ENCODE data around the gene SLC22A23. TPM values are rescaled to one million over a fixed set of nuclear protein-coding genes. Genes with fewer than 3 reads are reported as not detected.

SLC22A23 gene
- total RNA-seq, 6 donors from 2014 or later: 18.2 to 73.1 (median 28.3) TPM

DNA sequence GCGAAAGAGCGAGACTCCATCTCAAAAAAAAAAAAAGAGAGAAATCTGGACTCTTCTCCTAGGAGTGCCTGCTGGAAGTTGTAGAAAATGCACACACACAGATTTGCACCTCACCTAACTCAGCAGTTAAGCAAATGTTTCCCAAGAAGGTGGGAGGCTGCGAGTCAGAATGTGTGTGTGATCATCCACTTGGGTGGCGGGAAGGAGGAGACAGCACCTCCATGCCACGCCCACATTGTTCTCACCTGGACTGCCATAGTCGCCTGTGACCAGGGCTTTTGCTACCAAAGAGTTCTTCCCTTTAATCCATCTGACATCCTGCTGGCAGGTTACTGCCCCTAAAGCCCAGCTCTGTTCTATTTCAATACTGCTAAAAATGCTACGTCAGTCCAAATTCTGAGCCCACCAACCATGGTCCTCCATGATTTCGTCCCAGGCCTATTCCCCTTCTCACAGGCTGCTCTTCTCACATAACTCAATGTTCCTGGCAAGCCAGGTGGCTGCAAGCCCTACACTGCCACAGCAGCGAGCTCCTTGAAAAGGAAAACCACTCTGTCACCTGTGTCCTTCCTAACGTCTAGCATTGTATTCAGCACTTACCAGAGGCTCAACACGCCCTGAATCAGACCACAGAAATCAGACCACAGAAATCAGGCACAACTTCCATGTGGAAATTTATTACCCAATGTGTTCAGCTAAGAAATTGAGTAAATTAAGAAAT, 120.6 kb downstream of the SLC22A23 start:
- DNase-seq: no peak
- no peaks in the 10 kb centered on the region for H3K36me3 ChIP-seq
- no peak overlapping the region for H3K27ac ChIP-seq
- TF ChIP-seq POLR2AphosphoS5 (IDR thresholded peaks at IDR 0.05) (no peak), EP300 (IDR thresholded peaks at IDR 0.05) (no peak), POLR2A (IDR thresholded peaks at IDR 0.05) (no peak)
- TF ChIP-seq, protein P1, sequence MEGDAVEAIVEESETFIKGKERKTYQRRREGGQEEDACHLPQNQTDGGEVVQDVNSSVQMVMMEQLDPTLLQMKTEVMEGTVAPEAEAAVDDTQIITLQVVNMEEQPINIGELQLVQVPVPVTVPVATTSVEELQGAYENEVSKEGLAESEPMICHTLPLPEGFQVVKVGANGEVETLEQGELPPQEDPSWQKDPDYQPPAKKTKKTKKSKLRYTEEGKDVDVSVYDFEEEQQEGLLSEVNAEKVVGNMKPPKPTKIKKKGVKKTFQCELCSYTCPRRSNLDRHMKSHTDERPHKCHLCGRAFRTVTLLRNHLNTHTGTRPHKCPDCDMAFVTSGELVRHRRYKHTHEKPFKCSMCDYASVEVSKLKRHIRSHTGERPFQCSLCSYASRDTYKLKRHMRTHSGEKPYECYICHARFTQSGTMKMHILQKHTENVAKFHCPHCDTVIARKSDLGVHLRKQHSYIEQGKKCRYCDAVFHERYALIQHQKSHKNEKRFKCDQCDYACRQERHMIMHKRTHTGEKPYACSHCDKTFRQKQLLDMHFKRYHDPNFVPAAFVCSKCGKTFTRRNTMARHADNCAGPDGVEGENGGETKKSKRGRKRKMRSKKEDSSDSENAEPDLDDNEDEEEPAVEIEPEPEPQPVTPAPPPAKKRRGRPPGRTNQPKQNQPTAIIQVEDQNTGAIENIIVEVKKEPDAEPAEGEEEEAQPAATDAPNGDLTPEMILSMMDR (IDR thresholded peaks at IDR 0.05): no peak
- WGBS, 2 donors: 82 to 88% methylated on average over 11 of the region's 11 CpGs
- H3K9me3 ChIP-seq: no peaks in the 10 kb centered on the region
- no peak for ATAC-seq (ENCODE audit: low FRiP score in 2 of 2)
- no peaks in the 10 kb centered on the region for H3K27me3 ChIP-seq
- H3K4me3 ChIP-seq: no peak overlapping the region
- H3K4me1 ChIP-seq: peaks cover 18 to 34% (median 22%) of the 10 kb centered on the region in 4 donors

DNA sequence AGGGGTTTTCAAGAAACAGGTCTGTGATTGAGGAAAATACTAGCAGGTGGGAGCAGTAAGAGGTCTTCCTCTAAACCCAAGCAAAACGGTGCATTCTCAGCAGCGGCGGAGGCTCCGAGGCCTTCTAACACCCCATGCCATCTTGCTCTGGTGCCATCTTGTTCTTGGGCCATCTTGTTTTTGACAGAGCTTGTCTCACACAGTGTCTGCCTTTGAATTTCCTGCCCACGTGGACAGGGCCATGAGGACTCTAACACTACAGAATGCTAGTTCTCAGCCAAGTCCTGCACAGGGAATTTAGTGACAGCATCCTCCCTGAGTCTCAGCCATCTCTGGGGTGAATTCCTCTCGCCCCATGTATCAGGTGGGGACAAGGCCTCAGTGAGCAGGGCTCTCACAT, 121.7 kb downstream of the SLC22A23 start:
- 91 to 98% methylated on average over 6 of the region's 6 CpGs for WGBS, 2 donors
- no peak overlapping the region for H3K4me3 ChIP-seq
- TF ChIP-seq, protein P1 (IDR thresholded peaks at IDR 0.05): no peak
- TF ChIP-seq POLR2A (IDR thresholded peaks at IDR 0.05) (no peak), EP300 (IDR thresholded peaks at IDR 0.05) (no peak), POLR2AphosphoS5 (IDR thresholded peaks at IDR 0.05) (no peak)
- H3K9me3 ChIP-seq: no peaks in the 10 kb centered on the region
- no peak for DNase-seq
- no peak for ATAC-seq (ENCODE audit: low FRiP score in 2 of 2)
- no peak overlapping the region for H3K27ac ChIP-seq
- no peaks in the 10 kb centered on the region for H3K36me3 ChIP-seq
- no peaks in the 10 kb centered on the region for H3K27me3 ChIP-seq
- peaks cover 18 to 34% (median 22%) of the 10 kb centered on the region in 4 donors for H3K4me1 ChIP-seq

DNA sequence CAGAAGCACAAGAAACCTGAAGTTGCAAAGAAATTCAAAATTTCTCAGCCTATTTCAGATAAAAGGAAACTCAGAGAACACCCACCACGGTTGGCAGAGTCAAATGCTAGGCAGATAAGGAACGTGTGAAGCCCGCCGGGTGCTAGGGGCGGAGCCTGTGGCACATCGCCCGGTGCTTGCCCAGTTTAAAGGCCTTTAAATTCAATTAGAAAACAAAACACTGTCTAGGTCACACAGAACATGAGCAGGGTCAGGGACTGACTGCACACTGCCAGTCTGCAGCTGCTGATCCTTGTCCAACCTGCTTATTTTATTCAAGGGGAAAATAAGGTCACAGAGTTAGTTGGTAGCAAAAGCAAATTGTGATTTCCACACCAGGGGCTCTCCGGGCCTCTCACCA, 122.3 kb downstream of the SLC22A23 start:
- WGBS, 2 donors: 43 to 53% methylated on average over 8 of the region's 8 CpGs
- TF ChIP-seq EP300 (IDR thresholded peaks at IDR 0.05): no peak
- TF ChIP-seq POLR2AphosphoS5 (IDR thresholded peaks at IDR 0.05): no peak
- no peak for TF ChIP-seq POLR2A (IDR thresholded peaks at IDR 0.05)
- TF ChIP-seq, protein P1 (IDR thresholded peaks at IDR 0.05): no peak
- Histone ChIP-seq H3K9me3 (no peaks in the 10 kb centered on the region), H3K4me3 (no peak overlapping the region), H3K27ac (no peak overlapping the region), H3K4me1 (peaks cover 18 to 34% (median 22%) of the 10 kb centered on the region in 4 donors), H3K36me3 (no peaks in the 10 kb centered on the region), H3K27me3 (no peaks in the 10 kb centered on the region)
- DNase-seq: peak in 1 of 2 donors; percentile 85
- no peak for ATAC-seq (ENCODE audit: low FRiP score in 2 of 2)

DNA sequence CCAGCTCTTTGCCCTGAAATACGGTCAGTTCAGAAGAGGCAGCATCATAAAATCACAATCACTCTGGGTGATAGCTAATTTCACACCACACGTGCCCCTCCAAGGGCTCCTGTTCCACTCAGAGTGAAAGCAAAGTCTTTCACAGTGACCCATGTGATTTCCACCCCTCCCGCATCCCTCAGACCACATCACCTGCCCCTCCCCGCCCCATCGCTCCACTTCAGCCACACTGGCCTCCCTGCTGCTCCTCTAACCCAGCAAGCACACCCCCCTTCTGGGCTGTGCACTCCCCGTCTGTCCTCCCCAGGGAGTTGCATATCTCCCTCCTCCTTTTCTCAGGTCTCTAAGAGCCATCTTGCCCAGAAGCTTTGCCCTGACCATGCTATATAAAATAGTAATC, 123.6 kb downstream of the SLC22A23 start:
- H3K27ac ChIP-seq: no peak overlapping the region
- H3K4me1 ChIP-seq: peaks cover 12 to 23% (median 16%) of the 10 kb centered on the region in 4 donors
- no peak for DNase-seq
- H3K27me3 ChIP-seq: no peaks in the 10 kb centered on the region
- no peak for TF ChIP-seq POLR2AphosphoS5 (IDR thresholded peaks at IDR 0.05)
- no peak for TF ChIP-seq POLR2A (IDR thresholded peaks at IDR 0.05)
- TF ChIP-seq, protein P1 (IDR thresholded peaks at IDR 0.05): no peak
- no peak for TF ChIP-seq EP300 (IDR thresholded peaks at IDR 0.05)
- no peak overlapping the region for H3K4me3 ChIP-seq
- H3K36me3 ChIP-seq: no peaks in the 10 kb centered on the region
- no peaks in the 10 kb centered on the region for H3K9me3 ChIP-seq
- WGBS, 2 donors: 88% methylated on average over 6 of the region's 6 CpGs
- no peak for ATAC-seq (ENCODE audit: low FRiP score in 2 of 2)

DNA sequence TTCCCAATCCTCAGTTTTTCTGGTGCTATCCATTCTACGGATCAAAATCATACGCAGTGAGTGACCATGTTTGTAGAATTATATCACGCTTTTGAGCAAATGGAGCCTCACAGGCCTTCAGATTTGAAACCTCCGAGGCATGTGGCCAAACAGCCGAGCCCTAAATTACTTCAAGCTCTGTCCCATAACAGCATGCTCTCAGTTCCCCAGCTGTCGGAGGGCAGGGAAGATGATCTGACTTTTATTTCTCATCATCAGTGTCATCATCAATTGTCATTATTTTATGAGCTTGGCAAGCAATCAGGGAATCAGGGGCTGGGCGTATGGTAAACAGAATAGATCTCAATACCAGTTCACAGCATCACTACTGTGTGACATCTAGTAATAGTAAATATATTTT, 124.9 kb downstream of the SLC22A23 start:
- WGBS, 2 donors: 88 to 90% methylated on average over 7 of the region's 7 CpGs
- H3K36me3 ChIP-seq: no peaks in the 10 kb centered on the region
- no peaks in the 10 kb centered on the region for H3K27me3 ChIP-seq
- DNase-seq (no peak), ATAC-seq (ENCODE audit: low FRiP score in 2 of 2) (peak in 1 of 2 donors; percentile 47)
- no peak overlapping the region for H3K4me3 ChIP-seq
- no peak for TF ChIP-seq POLR2A (IDR thresholded peaks at IDR 0.05)
- H3K27ac ChIP-seq: no peak overlapping the region
- no peaks in the 10 kb centered on the region for H3K9me3 ChIP-seq
- H3K4me1 ChIP-seq: peaks cover 3 to 10% (median 7%) of the 10 kb centered on the region in 4 donors
